Large intestine (tissue), 3 donors: ENCODE measurements around the gene C1orf105. TPM values are rescaled to one million over a fixed set of nuclear protein-coding genes. Genes with fewer than 3 reads are reported as not detected.

Experiments used
- DNase-seq, 2 donors: peaks; one replicate each; pipeline versions ENCODE4 v3.0.0 to v3.0.0-alpha.2; 2013
- H3K27ac ChIP-seq: one replicate; pipeline ENCODE4 v1.5.1; 2013; ENCODE audit warnings: low read length
- H3K27me3 ChIP-seq: 2 replicates; pipeline ENCODE4 v1.6.1; 2013; ENCODE audit warnings: low read length; ENCODE audit not compliant: control insufficient read depth, insufficient read depth
- H3K36me3 ChIP-seq: 2 replicates; pipeline ENCODE4 v1.6.1; 2013; ENCODE audit warnings: low read length; ENCODE audit not compliant: control insufficient read depth, insufficient read depth
- H3K4me1 ChIP-seq: one replicate; pipeline ENCODE4 v1.6.1; 2013; ENCODE audit warnings: low read length; ENCODE audit not compliant: control insufficient read depth, insufficient read depth
- H3K4me3 ChIP-seq: one replicate; pipeline ENCODE4 v1.5.1; 2013; ENCODE audit warnings: low read length
- H3K9me3 ChIP-seq: one replicate; pipeline ENCODE4 v1.6.1; 2013; ENCODE audit warnings: mild to moderate bottlenecking, low read depth, low read length, moderate library complexity; ENCODE audit not compliant: control insufficient read depth
- WGBS: methylation state at CpG from one replicate; pipeline ENCODE4 v1.1.5; 2013; ENCODE audit warnings: low lambda C conversion rate; ENCODE audit not compliant: insufficient coverage; 5-methylcytosine and 5-hydroxymethylcytosine counted together
- polyA plus RNA-seq: library from polyadenylated mRNA; unstranded; fragments of 120-200 nt; gene quantifications from one replicate; pipeline ENCODE4 v1.2.1, GENCODE V29; 2013

C1orf105 gene
- polyA plus RNA-seq, 1 donor = 2.4 TPM

DNA sequence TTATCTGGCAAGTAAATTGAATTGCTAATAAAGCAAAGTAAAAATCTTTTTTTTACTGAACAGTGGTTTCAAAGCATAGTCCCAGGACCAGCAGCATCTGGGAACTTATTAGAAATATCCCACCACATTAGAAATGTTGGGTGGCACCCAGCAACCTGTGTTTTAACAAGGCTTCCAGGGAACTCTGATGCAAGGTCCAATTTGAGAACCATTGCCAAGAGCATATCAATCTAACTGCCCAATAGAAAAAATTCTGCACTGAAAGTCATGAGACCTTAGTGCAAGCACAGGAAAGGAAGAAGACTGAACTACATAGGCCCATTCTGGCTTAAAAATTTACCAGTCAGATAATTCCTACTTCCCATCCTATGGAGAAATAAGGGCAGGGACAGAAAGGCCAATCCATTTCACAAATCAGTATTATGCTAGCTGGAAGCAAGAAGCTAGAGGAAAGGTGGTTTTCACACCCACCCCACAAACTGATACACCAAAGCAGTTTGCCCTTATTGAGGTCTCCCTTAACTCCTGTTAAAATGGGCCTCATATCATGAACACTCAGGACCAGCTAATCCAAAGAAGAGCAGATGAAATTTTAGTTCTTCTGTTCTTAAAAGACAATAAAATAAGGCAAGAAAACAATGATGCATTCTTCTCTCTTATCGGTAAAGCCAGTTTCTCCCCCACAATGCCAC is 17.5 kb upstream of the C1orf105 start:
- no peaks in the 10 kb centered on the region for H3K36me3 ChIP-seq
- no peak overlapping the region for H3K4me3 ChIP-seq
- no peaks in the 10 kb centered on the region for H3K27me3 ChIP-seq
- peaks cover 6% of the 10 kb centered on the region for H3K4me1 ChIP-seq
- DNase-seq = no peak
- H3K9me3 ChIP-seq = no peaks in the 10 kb centered on the region
- H3K27ac ChIP-seq = no peak overlapping the region
- WGBS = 100% methylated on average over 1 of the region's 1 CpG

DNA sequence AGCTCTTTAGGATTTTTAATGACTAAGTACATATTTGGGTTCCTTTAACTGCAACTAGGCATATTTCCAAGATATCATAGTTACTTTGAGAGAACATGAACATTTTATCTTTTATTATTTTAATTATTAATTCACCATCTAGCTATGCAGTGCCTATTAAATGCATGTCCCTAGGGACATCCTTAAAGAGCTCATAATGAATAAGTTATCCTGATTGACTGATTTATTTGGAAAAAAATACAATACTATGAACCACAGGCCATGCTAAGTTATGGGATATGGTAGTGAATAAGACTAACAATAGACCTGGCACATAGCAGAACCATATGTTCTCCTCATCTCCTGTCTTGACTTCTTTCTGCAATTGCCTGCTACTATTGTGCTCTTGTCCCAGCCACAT is 16.4 kb upstream of the C1orf105 start:
- Histone ChIP-seq H3K9me3 (no peaks in the 10 kb centered on the region), H3K4me1 (peaks cover 6% of the 10 kb centered on the region), H3K4me3 (no peak overlapping the region), H3K27me3 (no peaks in the 10 kb centered on the region), H3K27ac (no peak overlapping the region), H3K36me3 (no peaks in the 10 kb centered on the region)
- no peak for DNase-seq

DNA sequence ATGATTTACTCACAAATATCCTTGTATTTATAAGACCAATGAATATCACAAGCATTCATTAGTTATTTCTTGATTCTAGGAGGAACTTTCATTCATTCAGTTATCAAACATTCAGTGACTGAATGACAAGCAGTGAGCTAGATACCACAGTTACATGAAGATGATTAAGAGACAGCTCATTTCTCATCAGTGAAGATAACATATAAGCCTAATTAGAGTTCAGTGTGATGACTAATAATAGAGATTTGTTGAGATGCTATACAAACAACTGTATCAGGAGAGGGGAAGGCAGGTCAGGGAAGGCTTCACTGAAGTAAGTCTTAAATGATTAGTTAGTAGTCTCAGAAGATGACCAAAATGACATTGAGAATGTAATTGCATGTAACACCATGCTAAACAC is 14.6 kb upstream of the C1orf105 start:
- Histone ChIP-seq H3K4me3 (no peak overlapping the region), H3K4me1 (no peaks in the 10 kb centered on the region), H3K27ac (no peak overlapping the region), H3K9me3 (no peaks in the 10 kb centered on the region), H3K27me3 (no peaks in the 10 kb centered on the region), H3K36me3 (no peaks in the 10 kb centered on the region)
- DNase-seq = no peak

DNA sequence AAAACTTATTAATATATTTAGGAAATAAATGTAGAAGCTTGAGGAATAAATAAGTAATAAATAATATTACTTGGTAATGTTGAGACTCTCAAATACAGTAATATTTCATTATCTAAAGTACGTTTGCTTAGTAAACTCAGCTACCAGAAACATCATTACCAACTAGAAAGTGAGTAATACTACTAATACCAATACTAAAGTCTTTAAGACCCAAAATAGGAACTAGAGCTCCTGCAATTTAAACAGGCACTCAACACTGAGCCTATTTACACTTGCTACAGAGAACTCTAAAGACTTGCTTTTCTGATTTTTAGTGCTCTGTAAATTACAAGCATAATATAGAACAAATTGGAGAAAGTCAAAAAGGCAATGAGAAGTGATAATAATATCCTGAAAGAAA is 13.5 kb upstream of the C1orf105 start:
- Histone ChIP-seq H3K4me1 (no peaks in the 10 kb centered on the region), H3K27me3 (no peaks in the 10 kb centered on the region), H3K27ac (no peak overlapping the region), H3K9me3 (no peaks in the 10 kb centered on the region), H3K36me3 (no peaks in the 10 kb centered on the region), H3K4me3 (no peak overlapping the region)
- no peak for DNase-seq
- WGBS = no CpG with 5 or more reads among the region's 1 CpG

DNA sequence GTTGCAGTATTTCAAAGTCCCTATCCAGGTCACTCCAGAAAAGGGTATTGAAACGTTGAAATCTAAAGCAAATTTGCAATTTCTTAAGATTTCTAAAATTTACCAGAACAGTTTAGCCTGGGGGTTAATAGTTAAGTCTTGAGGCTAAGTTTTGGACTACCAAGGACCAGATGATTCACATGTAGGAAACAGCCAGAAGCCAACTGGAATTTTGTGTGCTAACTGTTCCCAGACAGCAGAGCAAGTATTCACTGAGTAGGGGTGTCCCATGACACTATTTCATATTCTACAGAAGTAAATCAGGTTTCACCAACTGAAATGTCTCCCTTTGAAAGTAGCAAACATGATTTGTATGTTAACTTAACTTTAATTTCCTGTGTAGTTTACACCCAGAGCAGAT is 11.5 kb upstream of the C1orf105 start:
- Histone ChIP-seq H3K4me3 (no peak overlapping the region), H3K27ac (no peak overlapping the region), H3K36me3 (no peaks in the 10 kb centered on the region), H3K27me3 (no peaks in the 10 kb centered on the region), H3K9me3 (no peaks in the 10 kb centered on the region), H3K4me1 (no peaks in the 10 kb centered on the region)
- no CpG with 5 or more reads among the region's 1 CpG for WGBS
- DNase-seq = no peak

DNA sequence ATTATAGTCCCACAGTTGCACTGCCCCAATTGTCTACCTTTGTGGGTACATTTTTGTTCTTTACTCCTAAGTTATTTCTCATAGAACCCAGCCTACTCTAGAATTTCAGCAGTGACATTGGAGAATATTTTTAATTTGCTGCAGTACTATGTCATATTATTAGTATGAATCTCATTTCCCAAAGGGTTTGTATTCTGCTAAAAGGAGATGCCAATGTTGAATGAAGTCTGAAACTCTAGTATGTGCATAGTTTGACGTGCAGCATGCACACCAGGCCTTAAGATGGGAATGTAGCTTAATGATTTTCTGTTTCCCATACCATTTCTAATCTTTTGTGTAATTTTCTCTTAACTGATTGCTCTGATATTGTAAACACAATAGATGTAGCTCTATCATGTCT is 10.5 kb upstream of the C1orf105 start:
- Histone ChIP-seq H3K27me3 (no peaks in the 10 kb centered on the region), H3K9me3 (no peaks in the 10 kb centered on the region), H3K4me1 (no peaks in the 10 kb centered on the region), H3K4me3 (no peak overlapping the region), H3K27ac (no peak overlapping the region), H3K36me3 (no peaks in the 10 kb centered on the region)
- no peak for DNase-seq
- no CpG with 5 or more reads among the region's 1 CpG for WGBS

DNA sequence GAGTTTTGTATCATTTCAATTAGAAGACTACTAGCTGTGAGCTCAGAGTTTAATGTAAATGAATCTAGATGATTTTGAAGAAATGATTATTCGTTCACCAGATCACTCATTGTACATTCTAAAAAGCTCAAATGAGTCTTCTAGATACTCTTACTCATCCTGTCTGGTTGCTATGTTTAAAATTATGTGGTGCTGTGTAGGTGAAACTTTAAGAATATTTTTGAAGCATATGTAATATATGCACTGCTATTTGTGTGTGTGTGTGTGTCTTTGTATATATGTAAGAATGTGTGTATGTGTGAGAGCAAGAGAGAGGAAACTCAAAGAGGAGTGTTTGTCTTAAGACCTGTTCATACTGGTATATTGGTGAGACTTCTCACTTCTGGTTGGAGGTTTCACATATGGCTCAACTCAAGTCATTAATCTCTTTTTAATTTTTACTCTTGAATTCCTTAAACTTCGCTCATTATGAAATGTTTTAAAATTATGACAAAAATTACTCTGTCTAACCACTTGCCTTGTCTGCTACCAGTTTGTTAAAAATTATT is 8.6 kb upstream of the C1orf105 start:
- no peak for DNase-seq
- no peak overlapping the region for H3K4me3 ChIP-seq
- H3K4me1 ChIP-seq = no peaks in the 10 kb centered on the region
- no peaks in the 10 kb centered on the region for H3K9me3 ChIP-seq
- 80% methylated on average over 1 of the region's 2 CpGs for WGBS
- H3K27me3 ChIP-seq = no peaks in the 10 kb centered on the region
- no peak overlapping the region for H3K27ac ChIP-seq
- H3K36me3 ChIP-seq = no peaks in the 10 kb centered on the region

DNA sequence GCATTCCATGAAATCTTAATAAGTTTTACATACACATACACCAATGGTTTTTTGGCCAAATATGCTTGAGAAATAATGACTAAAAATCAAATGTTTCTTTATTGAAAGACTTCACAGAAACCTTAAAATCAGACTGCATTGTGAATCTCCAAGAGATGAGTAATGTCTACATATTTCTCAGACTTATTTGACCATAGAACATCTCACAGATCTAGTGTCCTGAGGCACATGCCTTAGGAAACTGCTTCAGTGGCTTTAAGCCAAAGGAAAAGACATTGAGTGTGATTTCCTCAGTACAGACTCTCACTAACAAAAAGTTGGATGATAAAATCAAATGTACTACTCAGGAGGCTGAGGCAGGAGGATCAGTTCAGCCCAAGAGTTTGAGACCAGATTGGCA is 6.2 kb upstream of the C1orf105 start:
- no peaks in the 10 kb centered on the region for H3K4me1 ChIP-seq
- no peak for DNase-seq
- H3K9me3 ChIP-seq = no peaks in the 10 kb centered on the region
- H3K27me3 ChIP-seq = no peaks in the 10 kb centered on the region
- no peak overlapping the region for H3K4me3 ChIP-seq
- H3K36me3 ChIP-seq = no peaks in the 10 kb centered on the region
- no peak overlapping the region for H3K27ac ChIP-seq

DNA sequence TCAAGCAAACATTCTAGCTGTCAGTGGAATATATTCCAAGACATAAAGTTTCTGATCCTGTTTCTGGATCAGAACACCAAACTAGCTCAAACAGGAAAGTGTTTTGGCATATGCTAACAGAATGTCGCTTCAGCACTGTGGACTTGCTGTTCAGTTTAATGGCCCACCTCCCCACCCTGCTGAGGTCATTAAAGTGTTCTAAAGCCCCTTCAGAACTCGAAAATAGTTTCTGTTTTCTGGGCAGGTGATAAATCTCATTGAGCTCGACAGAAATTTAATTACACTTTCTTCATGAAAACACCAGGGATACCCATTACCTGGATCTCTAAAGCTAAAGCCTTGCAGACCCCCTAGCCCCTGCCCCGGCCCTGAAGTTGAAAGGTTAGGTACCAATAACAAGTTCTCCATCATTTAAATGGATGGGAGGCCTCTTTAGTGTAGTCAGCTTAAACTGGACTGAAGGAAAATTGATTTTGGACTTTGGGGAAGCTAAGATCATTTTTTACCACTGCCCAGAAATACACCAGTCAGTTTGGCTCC is 3.9 kb upstream of the C1orf105 start:
- no peaks in the 10 kb centered on the region for H3K36me3 ChIP-seq
- no peak overlapping the region for H3K27ac ChIP-seq
- no peak for DNase-seq
- H3K4me3 ChIP-seq = no peak overlapping the region
- no peaks in the 10 kb centered on the region for H3K27me3 ChIP-seq
- no peaks in the 10 kb centered on the region for H3K9me3 ChIP-seq
- WGBS = no CpG with 5 or more reads among the region's 4 CpGs
- H3K4me1 ChIP-seq = no peaks in the 10 kb centered on the region

DNA sequence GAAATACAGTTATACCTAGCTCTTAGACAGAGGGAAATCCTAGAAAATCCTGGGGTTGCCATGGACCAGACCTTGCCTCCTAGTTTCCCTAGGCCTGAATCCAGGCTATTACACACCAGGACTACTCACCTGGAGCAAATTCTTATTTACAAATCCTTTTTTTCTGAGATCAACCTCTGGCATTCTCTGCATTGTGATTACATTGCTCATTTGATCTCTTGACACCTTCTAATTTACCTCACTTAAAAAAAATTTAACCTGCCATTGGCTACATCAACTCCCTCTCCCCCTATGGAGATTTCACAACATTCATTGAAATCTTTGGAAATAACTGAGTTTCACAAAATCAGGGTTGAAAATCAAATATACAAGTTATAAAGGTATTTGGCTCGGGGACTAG is 2.9 kb upstream of the C1orf105 start:
- DNase-seq = no peak
- H3K27me3 ChIP-seq = no peaks in the 10 kb centered on the region
- no peak overlapping the region for H3K4me3 ChIP-seq
- no CpG with 5 or more reads among the region's 1 CpG for WGBS
- no peaks in the 10 kb centered on the region for H3K36me3 ChIP-seq
- H3K9me3 ChIP-seq = no peaks in the 10 kb centered on the region
- no peak overlapping the region for H3K27ac ChIP-seq
- no peaks in the 10 kb centered on the region for H3K4me1 ChIP-seq

DNA sequence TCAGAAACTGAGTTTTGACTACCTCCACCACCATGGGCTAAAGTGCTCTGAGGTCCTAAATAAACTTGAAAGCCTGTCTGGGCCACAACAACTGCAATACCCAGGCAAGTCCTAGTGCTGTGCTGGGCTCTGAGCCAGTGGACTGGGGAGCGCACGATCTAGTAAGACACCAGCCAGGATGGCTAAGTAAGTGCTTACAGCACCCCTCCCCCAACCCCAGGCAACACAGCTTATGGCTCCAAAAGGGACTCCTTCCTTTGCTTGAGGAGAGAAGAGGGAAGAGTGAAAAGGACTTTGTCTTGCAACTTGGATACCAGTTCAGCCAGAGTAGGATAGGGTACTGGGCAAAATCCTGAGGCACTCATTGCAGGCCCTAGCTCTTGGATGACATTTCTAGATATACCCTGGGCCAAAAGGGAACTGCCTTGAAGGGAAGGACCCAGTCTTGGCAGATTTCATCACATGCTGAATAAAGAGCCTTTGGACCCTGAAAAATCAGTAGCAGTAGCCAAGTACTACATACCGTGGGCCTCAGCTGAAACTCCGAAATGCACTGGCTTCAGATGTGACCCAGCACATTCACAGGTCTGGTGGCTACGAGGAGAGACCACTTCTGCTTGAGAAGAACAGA is 1.6 kb downstream of the C1orf105 start:
- Histone ChIP-seq H3K4me3 (no peak overlapping the region), H3K4me1 (no peaks in the 10 kb centered on the region), H3K27ac (no peak overlapping the region), H3K27me3 (no peaks in the 10 kb centered on the region), H3K9me3 (no peaks in the 10 kb centered on the region), H3K36me3 (no peaks in the 10 kb centered on the region)
- WGBS = no CpG with 5 or more reads among the region's 5 CpGs
- no peak for DNase-seq
